Neutrophil (primary cell): ENCODE measurements around the gene SLC39A12.

Experiments
- H3K27ac ChIP-seq: fragments of 200-600 bp; sonication (generic); 2 replicates; pipeline ENCODE4 v1.5.1; 2016; ENCODE audit warnings: mild to moderate bottlenecking, moderate library complexity
- H3K27me3 ChIP-seq: fragments of 200-600 bp; sonication (generic); 2 replicates; pipeline ENCODE4 v1.6.0; 2016; ENCODE audit warnings: mild to moderate bottlenecking
- H3K36me3 ChIP-seq: fragments of 200-600 bp; sonication (generic); 2 replicates; pipeline ENCODE4 v1.5.1; 2017
- H3K4me1 ChIP-seq, 2 experiments: fragments of 200-600 bp in 1 of 2; sonication (generic) in 1 of 2; 1 replicate in 1 of 2; 2 replicates in 1 of 2; pipeline versions ENCODE4 v1.5.1 to v1.6.1; 2013 to 2016; ENCODE audit warnings: low read depth in 1 of 2, low read length in 1 of 2, mild to moderate bottlenecking in 1 of 2, moderate library complexity in 1 of 2; ENCODE audit not compliant: control insufficient read depth in 1 of 2, insufficient read depth in 1 of 2
- H3K4me3 ChIP-seq, 2 experiments: fragments of 200-600 bp in 1 of 2; sonication (generic) in 1 of 2; 1 replicate in 1 of 2; 2 replicates in 1 of 2; pipeline ENCODE4 v1.5.1; 2013 to 2016; ENCODE audit warnings: low read depth in 1 of 2, low read length in 1 of 2, mild to moderate bottlenecking in 1 of 2, moderate library complexity in 1 of 2
- H3K9me3 ChIP-seq: fragments of 200-600 bp; sonication (generic); 2 replicates; pipeline ENCODE4 v1.5.1; 2016
- CTCF ChIP-seq: fragments of 200-600 bp; sonication (generic); IDR thresholded peaks from 2 replicates; pipeline ENCODE4 v1.5.1; 2016; ENCODE audit warnings: antibody characterized with exemption

SLC39A12 gene

DNA sequence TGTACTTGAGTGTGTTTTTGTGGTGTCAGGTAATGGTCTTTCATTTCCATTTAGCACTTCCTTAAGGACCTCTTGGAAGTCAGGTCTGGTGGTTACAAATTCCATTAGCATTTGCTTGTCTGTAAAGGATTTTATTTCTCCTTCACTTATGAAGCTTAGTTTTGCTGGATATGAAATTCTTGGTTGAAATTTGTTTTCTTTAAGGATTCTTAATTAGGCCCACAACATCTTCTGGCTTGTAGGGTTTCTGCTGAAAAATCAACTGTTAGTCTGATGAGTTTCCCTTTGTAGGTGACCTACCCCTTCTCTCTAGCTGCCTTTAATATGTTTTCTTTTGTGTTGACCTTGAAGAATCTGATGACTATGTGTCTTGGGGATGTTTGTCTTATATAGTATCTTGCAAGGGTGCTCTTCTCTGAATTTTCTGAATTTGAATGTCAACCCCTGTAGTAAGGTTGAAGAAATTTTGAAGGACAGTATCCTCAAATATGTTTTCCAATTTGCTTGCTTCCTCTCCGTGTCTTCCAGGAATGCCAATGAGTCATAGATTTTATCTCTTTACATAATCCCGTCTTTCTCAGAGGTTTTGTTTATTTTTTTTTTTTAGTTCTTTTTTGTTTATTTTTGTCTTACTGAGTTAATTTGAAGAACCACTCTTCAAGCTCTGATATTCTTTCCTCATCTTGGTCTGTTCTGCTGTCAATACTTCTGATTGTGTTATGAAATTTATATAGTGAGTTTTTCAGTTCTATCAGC lies 70.2 kb downstream of the SLC39A12 start:
- Histone ChIP-seq H3K9me3 (no peaks in the 10 kb centered on the region), H3K36me3 (no peaks in the 10 kb centered on the region), H3K4me3 (no peak overlapping the region), H3K4me1 (no peaks in the 10 kb centered on the region), H3K27me3 (no peaks in the 10 kb centered on the region), H3K27ac (no peak overlapping the region)
- TF ChIP-seq CTCF: no peak

DNA sequence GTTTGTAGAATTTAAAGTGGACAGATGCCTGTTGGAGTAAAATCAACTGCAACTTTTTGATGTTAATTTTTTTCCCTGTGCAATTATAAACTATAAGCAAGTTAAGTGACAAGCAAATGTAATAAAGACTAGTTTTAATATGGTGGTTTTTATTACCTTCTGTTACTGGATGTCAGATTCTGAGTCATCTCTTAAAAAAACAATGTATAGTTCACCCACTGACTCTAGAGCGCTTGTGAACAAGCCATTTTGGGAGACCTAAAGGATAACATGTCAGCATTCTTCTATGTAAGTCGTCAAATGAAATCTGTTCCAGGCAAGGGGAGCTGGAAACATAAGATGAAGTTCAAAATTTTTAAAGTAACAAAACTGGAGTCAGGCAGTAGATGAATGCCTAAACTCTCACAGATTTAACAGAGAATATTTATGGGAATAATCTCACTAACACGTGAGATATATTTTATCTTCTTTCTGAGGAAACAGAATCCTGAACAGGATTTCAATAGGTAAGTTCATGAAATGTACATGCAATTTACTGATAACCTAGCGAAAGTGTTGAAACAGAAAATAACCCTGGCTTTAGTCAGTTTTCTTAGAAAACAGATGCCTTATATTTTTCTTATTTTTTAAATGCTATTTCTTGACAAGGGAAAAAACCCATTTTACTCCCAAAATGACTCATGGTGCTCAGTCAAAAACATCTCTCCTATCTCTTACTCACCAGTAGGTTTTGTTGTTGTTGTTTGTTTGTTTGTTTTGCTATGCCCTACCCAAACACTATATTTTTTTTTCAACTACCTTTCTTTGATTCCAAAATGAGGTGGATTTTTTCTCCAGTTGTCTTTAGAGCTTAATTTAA lies 91.7 kb downstream of the SLC39A12 start:
- no peaks in the 10 kb centered on the region for H3K36me3 ChIP-seq
- no peaks in the 10 kb centered on the region for H3K9me3 ChIP-seq
- no peak overlapping the region for H3K4me3 ChIP-seq
- TF ChIP-seq CTCF: no peak
- H3K4me1 ChIP-seq: no peaks in the 10 kb centered on the region
- no peaks in the 10 kb centered on the region for H3K27me3 ChIP-seq
- H3K27ac ChIP-seq: no peak overlapping the region

DNA sequence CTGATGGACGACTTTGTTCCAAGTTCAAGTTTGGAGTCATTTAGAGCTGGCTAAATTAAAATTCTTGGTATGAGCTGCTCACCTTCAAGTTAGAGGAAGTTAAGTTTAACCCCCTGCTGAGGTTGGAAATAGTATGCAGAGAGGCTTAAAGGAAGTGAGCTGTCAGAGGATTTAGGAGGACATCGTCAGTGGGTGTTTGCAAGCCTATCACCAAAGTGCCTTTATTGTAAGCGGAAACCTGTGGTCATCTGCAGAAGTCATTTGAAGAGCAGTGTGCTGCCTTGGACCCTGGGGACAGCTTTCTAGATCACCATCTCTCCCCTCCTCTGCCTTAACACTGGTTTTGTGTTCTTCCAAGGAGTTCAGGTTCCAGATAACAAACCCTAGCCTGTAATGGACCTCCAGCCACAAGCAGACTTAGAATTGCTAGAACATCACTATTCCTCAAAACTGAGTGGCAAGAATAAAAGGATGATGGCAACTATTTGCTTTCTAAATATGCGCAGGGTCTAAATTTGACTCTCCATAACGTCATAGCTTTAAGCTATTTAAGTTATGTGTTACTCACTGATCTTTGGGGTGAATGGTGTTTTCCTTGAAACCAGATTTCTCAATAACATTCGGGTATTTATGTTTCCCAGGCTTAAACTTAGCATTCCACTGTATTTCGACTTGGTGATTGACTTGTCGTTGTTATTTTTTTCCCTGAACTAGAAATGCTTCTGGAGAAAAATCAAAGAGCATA lies 93.4 kb downstream of the SLC39A12 start:
- Histone ChIP-seq H3K36me3 (no peaks in the 10 kb centered on the region), H3K27me3 (no peaks in the 10 kb centered on the region), H3K27ac (no peak overlapping the region), H3K4me1 (no peaks in the 10 kb centered on the region), H3K4me3 (no peak overlapping the region), H3K9me3 (no peaks in the 10 kb centered on the region)
- TF ChIP-seq CTCF: no peak

GRCh38 chr10:18056583-18056982 lies 104.9 kb downstream of the SLC39A12 start:
- Histone ChIP-seq H3K36me3 (no peaks in the 10 kb centered on the region), H3K4me1 (no peaks in the 10 kb centered on the region), H3K27ac (no peak overlapping the region), H3K4me3 (no peak overlapping the region), H3K27me3 (peaks cover 3% of the 10 kb centered on the region), H3K9me3 (no peaks in the 10 kb centered on the region)
- no peak for TF ChIP-seq CTCF

- Histone ChIP-seq H3K4me3 (no peak overlapping the region), H3K9me3 (no peaks in the 10 kb centered on the region), H3K36me3 (no peaks in the 10 kb centered on the region), H3K27ac (no peak overlapping the region), H3K4me1 (no peaks in the 10 kb centered on the region), H3K27me3 (no peaks in the 10 kb centered on the region)
- TF ChIP-seq CTCF: no peak
Measured at GRCh38 chr10:18059826-18060559, 108.3 kb downstream of the SLC39A12 start.
